HG02981 (cell line): ENCODE measurements around the gene DPH6.
"Not testable (repeated sequence)": the region's sequence is repeated elsewhere in the genome, so short reads cannot be mapped to it uniquely, and the experiment has no call there.

Experiments
- ATAC-seq: cut with Tn5 transposase; IDR thresholded peaks from one replicate; pipeline ENCODE4 v1.9.1; 2021; ENCODE audit warnings: mild to moderate bottlenecking, moderate library complexity; ENCODE audit not compliant: unreplicated experiment

DPH6 gene

GRCh38 chr15:35545824-35546510, at the start of gene DPH6:
Gene DPH6 (minus strand): TSS chr15:35546165. CDS start chr15:35546141, 24 bp downstream.
- ATAC-seq = peak; percentile 87

GRCh38 chr15:35595656-35596055, 49.7 kb upstream of the DPH6 start:
- ATAC-seq = no peak

- ATAC-seq = not testable (repeated sequence)
These were observed 46.0 kb upstream of the DPH6 start for GRCh38 chr15:35591987-35592386.

GRCh38 chr15:35583863-35584528, 38.0 kb upstream of the DPH6 start:
- no peak for ATAC-seq

- no peak for ATAC-seq
These were observed 34.6 kb upstream of the DPH6 start for GRCh38 chr15:35580606-35581005.

GRCh38 chr15:35567392-35567791, 21.4 kb upstream of the DPH6 start:
- no peak for ATAC-seq

- no peak for ATAC-seq
These were observed 21.0 kb upstream of the DPH6 start for GRCh38 chr15:35566991-35567390.

GRCh38 chr15:35565901-35566300, 19.9 kb upstream of the DPH6 start:
- no peak for ATAC-seq

GRCh38 chr15:35562641-35563040, 16.7 kb upstream of the DPH6 start:
- no peak for ATAC-seq

- ATAC-seq = no peak
These were observed 15.3 kb upstream of the DPH6 start for GRCh38 chr15:35561308-35561707.

- ATAC-seq = no peak
These were observed 14.9 kb upstream of the DPH6 start for GRCh38 chr15:35560870-35561269.

GRCh38 chr15:35560258-35560657, 14.3 kb upstream of the DPH6 start:
- no peak for ATAC-seq

GRCh38 chr15:35559683-35560082, 13.7 kb upstream of the DPH6 start:
- ATAC-seq = no peak

- ATAC-seq = no peak
These were observed 11.6 kb upstream of the DPH6 start for GRCh38 chr15:35557544-35557943.

GRCh38 chr15:35557012-35557411, 11.0 kb upstream of the DPH6 start:
- no peak for ATAC-seq

- no peak for ATAC-seq
These were observed 9.3 kb upstream of the DPH6 start for GRCh38 chr15:35555244-35555643.

- no peak for ATAC-seq
These were observed 5.0 kb upstream of the DPH6 start for GRCh38 chr15:35550957-35551356.

GRCh38 chr15:35549567-35549966, 3.6 kb upstream of the DPH6 start:
- no peak for ATAC-seq

- ATAC-seq = no peak
These were observed 2.5 kb upstream of the DPH6 start for GRCh38 chr15:35548435-35548834.

GRCh38 chr15:35547775-35548364, 1.9 kb upstream of the DPH6 start:
- ATAC-seq = no peak

- ATAC-seq = peak; percentile 31
These were observed 781 bp upstream of the DPH6 start for GRCh38 chr15:35546511-35547381.
